Measurements from ENCODE around the gene SUMO2.
"Not testable (repeated sequence)": the region's sequence is repeated elsewhere in the genome, so short reads cannot be mapped to it uniquely, and the experiment has no call there.

GRCh38 chr17:75207050-75207407, 24.3 kb upstream of the SUMO2 start:
- not testable (repeated sequence) for TF ChIP-seq CTCF, POLR2A (IDR thresholded peaks at IDR 0.05)
